CD4-positive, alpha-beta T cell treated with Interleukin-21 for 1 hour (primary cell): Measurements from ENCODE around the gene UBQLN4.
A peak's percentile ranks its signal among the peaks of the same experiment; 100 is the strongest.

Source experiments
- DNase-seq: peaks from one replicate; pipeline ENCODE4 v3.0.0-alpha.2; 2020

UBQLN4 gene

GRCh38 chr1:156053768-156054499 lies at the start of gene UBQLN4:
TSS of gene UBQLN4 (minus strand) at chr1:156053798. CDS start at chr1:156053701, 97 bp downstream.
- peak; percentile 90 for DNase-seq

- no peak for DNase-seq
These were observed 49.3 kb upstream of the UBQLN4 start for GRCh38 chr1:156102633-156103511.

- no peak for DNase-seq
These were observed 48.3 kb upstream of the UBQLN4 start for GRCh38 chr1:156101880-156102279.

GRCh38 chr1:156100205-156100995 lies 46.8 kb upstream of the UBQLN4 start:
- no peak for DNase-seq

GRCh38 chr1:156099282-156099681 lies 45.7 kb upstream of the UBQLN4 start:
- DNase-seq, result no peak

- no peak for DNase-seq
These were observed 45.2 kb upstream of the UBQLN4 start for GRCh38 chr1:156098784-156099183.

- no peak for DNase-seq
These were observed 44.0 kb upstream of the UBQLN4 start for GRCh38 chr1:156097499-156098178.

- peak; percentile 94 for DNase-seq
These were observed 43.2 kb upstream of the UBQLN4 start for GRCh38 chr1:156096640-156097391.

- DNase-seq, result no peak
These were observed 42.4 kb upstream of the UBQLN4 start for GRCh38 chr1:156095906-156096508.

- no peak for DNase-seq
These were observed 38.0 kb upstream of the UBQLN4 start for GRCh38 chr1:156091610-156092009.

- DNase-seq, result peak; percentile 88
These were observed 37.2 kb upstream of the UBQLN4 start for GRCh38 chr1:156090840-156091188.

- no peak for DNase-seq
These were observed 36.7 kb upstream of the UBQLN4 start for GRCh38 chr1:156090138-156090839.

- no peak for DNase-seq
These were observed 36.1 kb upstream of the UBQLN4 start for GRCh38 chr1:156089704-156090103.

GRCh38 chr1:156086256-156086662 lies 32.7 kb upstream of the UBQLN4 start:
- no peak for DNase-seq

GRCh38 chr1:156083800-156084790 lies 30.5 kb upstream of the UBQLN4 start:
- no peak for DNase-seq

- DNase-seq, result peak; percentile 63
These were observed 28.9 kb upstream of the UBQLN4 start, which contains the start of gene MEX3A for GRCh38 chr1:156082309-156083091. TSS of gene MEX3A (minus strand) at chr1:156082465. CDS start at chr1:156081998, 467 bp downstream.

GRCh38 chr1:156081917-156082308 lies 28.3 kb upstream of the UBQLN4 start:
- DNase-seq, result no peak

GRCh38 chr1:156081180-156081916 lies 27.8 kb upstream of the UBQLN4 start:
- DNase-seq, result no peak
